Measurements from ENCODE around the gene SLC6A18.
"Not testable (repeated sequence)": the region's sequence is repeated elsewhere in the genome, so short reads cannot be mapped to it uniquely, and the experiment has no call there.

Gene SLC6A18

DNA sequence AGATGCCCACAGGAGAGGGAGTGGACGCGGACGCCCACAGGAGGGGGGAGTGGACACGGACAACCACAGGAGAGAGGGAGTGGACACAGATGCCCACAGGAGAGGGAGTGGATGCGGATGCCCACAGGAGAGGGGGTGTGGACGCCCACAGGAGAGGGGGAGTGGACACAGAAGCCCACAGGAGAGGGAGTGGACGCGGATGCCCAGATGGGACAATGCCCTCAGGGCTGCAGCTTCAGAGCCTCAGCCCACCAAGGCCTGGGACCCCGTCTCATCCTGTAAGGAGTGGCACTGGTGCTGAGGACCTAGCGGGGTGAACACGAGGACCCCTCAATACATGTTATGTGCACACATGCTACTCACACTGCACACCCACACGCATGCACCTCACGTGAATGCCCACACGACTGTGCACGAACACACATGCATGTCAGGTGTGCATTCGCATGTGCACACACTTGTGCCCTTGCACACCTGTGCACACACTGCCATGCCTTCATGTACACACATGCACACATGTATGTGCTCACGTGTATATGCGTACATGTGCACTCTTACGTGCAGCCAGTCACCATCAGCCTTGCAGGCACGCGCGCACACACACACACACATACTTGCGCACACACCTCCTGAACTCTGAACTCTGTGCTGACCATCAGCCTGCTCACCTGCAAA, 34.8 kb downstream of the SLC6A18 start:
- no peak for DNase-seq

DNA sequence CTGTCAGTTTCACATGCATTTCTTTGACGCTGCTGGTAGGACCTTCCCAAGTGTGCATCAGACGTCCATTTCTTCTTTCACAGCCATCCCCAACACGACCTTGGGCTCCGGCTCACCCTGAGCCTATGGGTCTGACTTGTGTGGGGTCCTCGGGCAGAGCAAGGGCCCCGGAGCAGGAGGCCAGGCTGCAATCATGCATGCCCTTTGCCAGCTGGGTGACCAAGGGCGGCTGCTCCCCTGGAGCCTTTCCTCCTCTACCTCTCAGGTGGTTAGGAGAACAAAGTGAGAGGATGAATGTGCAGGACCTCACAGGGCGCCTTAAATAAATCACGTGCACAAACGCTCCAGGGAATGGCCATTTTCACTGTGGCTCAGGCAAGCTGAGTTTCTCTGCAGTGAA, 36.5 kb downstream of the SLC6A18 start:
- DNase-seq = no peak

DNA sequence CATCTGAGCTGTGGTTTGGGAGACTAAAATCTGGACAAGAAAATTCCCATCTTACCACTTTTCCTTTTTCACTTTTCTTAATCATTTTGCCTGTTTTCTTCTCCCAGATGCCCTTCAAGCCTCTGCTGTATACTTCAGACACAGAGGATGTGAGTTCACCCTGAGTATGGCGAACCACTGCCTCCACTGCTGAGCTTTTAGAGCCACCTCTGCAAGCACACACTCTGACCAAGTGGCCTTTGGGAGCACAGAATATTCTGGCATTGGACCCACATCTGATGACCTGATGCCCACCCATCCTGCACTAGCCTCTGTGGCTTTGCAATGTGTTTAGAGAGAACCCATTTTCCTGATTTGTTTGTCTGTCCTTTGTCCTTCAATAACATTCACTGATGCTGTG, 37.2 kb downstream of the SLC6A18 start:
- no peak for DNase-seq

DNA sequence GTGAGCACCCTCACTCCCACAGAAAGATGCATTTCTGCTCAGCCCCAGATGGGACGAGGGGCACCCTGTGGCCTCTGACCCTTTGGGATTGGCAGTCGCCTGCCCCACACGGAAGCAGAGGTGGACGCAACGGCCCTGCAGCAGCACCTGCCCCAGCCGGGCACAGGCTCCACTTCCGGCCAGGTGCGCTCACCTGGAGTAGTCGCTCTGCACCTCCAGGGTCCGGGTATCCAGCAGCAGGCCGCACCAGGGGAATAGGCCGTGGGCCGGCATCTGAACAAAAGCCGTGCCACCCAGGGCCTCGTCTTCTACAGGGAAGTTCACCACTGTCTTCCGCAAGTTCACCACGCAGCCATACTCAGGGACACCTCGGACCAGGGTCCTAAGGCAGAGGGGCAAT, 39.0 kb downstream of the SLC6A18 start:
- no peak for DNase-seq

DNA sequence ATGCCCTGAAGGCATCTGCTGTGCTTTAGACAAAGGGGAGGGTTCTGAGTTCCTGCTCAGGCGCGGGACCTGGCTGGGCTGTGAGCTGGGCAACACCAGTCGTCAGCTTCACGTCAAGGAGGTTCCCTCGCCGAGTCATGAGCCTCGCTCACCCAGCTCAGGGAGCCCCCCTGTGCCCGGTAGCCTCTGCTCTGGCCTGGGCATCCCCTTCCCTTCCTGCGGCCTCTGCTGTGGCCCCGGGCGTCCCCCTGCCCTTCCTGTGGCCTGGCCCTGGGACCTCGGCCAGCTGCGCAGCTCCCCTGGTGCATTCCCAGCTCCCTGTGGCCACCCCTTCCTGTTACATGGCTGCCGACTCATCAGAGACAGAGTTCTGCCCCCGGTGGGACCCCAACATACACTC, 39.8 kb downstream of the SLC6A18 start:
- no peak for DNase-seq

DNA sequence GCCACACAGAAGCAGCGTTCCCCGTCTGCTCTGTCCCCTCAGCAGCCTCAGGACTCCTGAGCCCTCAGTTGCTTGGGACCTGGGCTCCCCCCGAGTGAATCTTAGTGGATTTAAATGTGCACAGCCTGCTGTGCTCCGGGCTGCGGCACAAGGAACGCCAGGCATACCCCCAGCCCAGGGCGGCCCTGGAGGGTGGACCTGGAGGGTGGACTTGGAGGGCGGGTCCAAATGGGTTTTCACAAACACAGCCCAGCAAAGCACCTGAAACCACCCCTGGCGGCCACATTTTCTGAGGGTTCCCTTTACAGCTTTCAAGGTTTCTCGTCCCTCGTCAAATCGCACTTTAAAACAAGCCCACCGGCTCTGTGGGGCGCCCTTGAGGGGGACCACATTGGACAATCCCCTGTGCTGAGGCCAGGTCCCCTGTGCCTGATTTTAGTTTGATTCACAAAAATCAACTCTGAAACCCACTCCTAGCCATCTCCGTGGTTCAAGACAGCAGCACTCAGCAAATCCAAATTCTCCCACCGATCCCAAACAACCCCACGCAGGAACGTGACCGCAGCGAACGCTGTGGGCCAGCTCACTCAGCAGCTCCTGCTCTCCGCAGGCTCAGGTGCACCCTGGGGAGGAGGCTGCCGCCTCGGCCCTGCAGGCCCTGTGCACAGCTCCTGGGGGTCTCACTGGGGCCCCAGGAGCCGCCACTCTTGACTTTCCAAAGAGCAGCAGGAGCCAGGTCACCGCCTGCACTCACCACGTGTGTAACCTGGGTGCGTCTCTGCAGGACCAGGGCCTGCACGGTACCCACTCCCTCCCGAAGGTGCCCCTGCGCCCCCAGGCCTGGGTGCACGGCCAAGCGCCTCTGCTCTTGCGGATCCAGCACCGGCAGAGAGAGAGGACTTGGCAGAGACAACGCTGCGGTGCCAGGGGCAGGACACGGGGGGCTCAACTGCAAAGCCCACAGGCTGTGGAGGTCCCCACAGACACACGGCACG, 40.6 kb downstream of the SLC6A18 start:
- DNase-seq = no peak

DNA sequence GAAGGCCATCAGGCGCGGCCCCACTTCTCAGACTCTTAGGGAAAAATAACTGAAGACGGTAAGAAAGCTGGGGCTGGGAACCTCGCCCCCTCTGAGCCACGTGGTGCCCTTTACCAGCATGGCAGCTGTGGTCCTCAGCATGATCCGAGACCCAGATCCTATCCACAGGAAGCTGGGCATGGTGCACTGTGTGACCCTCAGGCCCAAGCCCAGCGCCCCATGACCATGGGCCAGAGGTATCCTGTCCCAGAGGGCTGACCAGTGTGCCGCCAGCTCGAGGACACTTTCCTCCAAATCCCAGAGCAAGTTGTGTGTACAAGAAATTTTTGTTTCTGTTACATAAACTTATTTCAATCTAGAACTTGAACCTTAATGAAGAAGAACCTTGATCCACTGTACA, 41.6 kb downstream of the SLC6A18 start:
- no peak for DNase-seq

DNA sequence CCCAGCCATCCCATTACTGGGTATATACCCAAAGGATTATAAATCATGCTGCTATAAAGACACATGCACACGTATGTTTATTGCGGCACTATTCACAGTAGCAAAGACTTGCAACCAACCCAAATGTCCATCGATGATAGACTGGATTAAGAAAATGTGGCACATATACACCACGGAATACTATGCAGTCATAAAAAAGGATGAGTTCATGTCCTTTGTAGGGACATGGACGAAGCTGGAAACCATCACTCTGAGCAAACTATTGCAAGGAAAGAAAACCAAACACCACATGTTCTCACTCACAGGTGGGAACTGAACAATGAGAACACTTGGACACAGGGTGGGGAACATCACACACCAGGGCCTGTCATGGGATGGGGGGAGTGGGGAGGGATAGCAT, 42.3 kb downstream of the SLC6A18 start:
- not testable (repeated sequence) for DNase-seq

DNA sequence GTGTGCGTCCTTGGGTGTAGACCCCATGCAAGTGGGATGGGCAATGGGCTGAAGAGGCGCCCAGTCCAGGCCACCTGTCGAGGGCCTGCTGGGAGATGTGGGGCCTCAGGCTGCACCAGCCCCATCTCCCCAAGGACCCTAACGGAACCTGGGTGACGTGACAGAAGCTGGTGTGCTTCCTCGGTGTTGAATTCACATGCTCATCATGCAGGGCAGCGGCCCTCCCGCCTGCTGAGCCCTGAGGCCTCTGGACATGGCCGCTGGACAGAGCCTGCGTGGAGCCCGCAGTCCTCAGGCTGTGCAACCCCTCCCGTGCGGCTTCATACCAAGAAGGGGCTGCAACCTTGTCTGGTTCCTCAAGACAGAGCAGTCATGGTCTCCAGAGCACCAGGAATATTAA, 42.9 kb downstream of the SLC6A18 start:
- DNase-seq = no peak

DNA sequence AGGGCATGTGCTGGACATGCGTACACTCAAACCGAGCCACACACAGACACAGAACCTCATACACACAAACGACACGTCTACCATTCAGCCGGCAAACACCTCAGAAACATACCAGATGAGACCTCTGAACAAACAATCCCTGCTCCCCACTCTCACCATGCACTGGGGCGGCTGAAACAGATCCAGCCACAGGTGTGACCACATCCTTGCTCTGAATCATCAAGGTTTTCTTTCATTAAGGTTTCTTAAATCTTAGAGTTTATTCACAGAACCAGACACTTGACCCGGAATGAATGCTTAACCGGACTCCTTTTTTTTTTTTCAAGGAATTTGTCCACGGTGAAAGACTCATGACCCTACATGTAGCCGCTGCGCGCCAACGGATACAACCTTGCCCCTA, 43.5 kb downstream of the SLC6A18 start:
- DNase-seq = no peak

DNA sequence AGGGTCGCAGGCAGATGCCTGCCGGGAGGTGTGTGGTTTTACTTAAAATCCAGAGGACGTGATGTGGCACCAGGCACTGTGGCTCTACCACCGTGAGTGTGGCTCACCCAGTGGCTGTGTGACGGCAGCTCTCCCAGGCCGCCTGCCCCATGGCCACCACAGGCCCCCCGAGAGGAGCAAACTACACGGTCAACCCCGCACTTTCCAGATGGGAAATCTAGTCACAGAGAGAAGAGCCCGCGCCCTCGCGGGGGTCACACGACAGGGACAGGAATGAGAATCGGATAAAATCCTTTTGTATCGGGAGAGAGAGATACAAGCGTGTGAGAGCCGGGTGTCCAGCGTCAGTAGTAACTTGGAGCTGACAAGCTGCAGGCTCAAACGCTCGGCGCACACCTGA, 45.2 kb downstream of the SLC6A18 start:
- no peak for DNase-seq

DNA sequence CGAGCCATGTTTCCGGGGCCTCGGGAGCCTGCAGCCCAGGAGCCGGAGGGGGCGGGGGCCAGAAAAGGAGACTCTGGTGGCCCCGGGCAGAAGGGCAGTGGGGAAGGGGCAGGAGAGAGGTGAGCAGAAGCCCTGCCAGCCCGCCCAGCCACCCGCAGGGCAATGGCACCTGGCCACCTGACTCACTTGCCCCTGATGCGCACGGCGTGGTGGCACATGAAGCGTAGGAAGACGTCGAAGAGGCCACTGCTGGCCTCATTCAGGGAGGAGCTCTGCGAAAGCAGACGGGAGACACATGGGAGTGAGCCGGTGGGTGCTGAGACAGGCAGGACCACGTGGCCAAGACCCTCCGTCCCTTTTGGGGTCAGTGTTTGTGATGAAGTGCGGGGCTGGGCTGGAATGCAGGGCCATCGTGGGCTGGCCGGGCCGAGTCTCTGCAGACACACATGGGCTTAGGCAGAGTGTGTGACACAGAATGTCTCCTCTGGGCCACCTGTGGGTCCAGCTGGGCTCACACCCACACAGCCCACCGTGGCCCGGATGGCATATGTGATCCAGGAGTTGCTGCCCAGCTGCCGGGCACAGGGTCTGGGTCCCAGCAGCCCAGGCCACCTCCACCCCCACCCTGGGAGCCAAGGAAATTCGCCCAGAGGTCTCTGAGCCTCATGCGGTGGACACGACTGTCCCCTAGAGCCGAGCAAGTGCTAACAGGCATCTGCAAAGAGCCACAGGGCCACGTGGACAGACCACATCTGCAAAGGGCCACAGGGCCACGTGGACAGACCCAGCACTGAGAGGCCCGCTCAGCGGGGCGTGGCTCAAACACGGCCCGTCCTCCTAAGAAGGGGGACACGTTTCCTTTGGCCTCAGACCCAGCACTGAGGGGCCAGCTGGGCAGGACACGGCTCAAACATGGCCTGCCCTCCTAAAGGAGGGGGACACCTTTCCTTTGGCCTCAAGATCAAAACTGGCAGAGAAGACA, 46.0 kb downstream of the SLC6A18 start:
- no peak for DNase-seq

DNA sequence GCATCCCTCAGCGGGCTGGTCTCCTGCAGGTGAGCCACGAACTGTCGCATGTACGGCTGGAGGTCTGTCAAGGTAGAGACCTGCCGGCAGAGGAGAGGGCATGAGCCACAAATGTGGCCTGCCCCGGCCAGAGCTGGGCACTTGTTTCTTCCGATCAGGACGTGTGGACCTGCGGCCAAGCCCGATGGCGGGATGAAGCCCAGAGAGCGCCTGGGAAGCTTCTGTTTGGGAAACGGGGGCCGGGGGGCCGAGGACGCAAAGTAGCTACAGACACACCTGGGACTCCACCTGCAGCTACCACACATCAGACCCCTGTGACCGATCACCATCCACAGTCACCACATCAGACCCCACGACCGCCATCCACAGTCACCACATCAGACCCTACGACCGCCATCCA, 47.0 kb downstream of the SLC6A18 start:
- no peak for DNase-seq

DNA sequence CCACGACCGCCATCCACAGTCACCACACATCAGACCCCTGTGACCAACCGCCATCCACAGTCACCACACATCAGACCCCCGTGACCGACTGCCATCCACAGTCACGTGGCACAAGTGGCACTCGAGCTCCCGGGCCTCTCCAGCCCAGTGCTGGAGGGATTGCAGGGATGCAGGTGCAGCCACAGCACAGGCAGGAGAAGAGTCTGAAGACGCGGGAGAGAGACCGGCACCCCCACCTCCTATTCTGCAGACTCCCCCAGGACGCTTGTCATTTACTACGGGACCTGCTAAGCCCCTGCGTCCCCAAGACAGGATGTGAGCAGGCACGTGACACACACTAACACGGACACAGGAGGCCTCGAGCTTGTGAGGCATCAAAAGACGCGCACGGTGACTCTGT, 48.6 kb downstream of the SLC6A18 start:
- no peak for DNase-seq

DNA sequence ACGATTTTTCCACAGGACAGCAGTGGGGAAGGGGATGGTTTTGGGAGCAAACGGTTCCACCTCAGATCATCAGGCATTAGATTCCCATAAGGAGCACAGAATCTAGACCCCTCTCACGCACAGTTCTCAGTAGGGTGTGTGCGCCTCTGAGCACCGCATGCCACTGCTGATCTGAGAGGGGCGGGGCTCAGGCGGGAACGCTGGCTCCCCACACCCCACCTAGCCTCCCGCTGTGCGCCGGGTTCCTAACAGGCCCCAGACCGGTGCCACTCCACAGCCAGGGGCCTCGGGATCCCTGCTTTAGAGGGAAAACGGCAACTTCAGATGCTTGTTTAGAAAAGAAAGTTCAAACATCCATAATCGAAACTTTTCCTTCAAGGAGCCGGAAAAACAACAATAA, 49.3 kb downstream of the SLC6A18 start:
- DNase-seq = no peak

DNA sequence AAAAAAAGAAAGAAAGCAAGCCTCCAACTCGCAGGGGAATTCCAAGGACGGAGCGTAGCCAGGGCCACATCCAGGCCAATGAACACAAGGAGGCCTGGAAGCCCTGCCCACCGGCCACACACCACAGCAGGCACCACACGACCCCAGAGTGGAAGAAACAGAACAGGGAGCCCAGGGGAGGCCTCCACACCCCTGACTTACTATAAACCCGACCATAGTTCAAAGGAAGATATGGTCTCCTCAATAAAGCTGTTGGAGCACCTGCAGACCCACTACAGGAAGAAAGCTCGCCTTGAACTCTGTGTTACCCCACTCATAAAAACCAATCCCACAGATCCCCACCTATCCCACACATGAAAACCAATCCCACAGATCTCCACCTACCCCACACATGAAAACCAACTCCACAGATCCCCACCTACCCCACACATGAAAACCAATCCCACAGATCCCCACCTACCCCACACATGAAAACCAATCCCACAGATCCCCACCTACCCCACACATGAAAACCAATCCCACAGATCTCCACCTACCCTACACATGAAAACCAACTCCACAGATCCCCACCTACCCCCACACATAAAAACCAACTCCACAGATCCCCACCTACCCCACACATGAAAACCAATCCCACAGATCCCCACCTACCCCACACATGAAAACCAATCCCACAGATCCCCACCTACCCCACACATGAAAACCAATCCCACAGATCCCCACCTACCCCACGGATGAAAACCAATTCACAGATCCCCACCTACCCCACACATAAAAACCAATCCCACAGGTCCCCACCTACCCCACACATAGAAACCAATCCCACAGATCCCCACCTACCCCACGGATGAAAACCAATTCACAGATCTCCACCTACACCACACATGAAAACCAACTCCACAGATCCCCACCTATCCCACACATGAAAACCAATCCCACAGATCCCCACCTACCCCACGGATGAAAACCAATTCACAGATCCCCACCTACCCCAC, 50.5 kb downstream of the SLC6A18 start:
- DNase-seq = not testable (repeated sequence)

DNA sequence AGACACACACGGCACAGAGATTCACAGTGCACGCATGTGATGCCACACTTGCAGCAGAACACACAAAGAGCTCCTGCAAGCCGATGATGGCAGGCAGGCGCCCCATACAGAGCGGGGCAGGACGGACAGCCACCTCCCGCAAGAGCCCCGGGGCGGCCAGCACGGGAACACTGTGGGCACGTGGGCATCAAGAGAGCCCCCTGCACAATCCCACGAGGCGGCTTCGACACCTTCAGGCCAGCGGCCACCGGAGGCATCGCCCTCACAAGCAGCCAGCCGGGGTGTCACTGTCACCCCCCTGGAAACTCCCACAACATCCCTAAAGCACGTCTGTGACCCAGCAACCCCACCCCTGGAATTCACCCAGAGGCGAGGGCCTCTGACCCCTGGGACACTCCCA, 51.7 kb downstream of the SLC6A18 start:
- no peak for DNase-seq

DNA sequence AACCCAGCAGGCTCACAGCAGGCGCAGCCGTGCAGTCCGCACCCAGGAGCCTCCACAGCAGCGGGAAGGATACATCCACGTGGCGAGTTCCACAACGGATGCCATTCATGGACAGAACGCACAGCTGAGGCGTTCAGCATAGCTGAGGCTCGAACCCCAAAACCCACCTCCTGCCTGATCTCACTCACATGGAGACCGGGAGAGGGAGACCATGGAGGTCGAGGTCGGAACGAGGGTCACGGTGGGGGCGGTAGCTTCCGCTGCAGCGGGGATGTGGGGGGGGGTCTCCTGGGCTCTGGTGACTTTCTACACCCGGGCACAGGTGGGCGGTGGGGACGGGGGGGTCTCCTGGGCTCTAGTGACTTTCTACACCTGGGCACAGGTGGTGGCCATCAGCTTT, 52.1 kb downstream of the SLC6A18 start:
- DNase-seq = no peak

DNA sequence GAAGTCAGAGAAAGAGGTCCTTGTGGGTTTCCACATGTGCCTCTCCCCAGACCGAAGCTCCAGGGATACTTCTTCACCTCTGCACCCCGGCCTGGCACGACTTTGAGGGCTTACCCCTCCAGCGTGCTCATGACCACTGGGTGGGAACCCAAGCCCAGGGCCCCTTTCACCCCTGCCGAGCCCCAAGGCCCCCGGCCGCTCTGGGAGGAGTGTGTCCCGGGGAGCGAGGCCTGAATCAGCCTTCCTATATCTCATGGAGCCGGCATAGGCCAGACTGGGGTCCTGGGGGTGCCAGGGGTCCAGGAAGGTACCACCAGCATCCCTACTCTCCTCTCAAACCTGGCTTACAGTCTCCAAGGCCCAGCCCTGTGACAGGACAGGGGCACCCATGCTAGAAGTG, 52.6 kb downstream of the SLC6A18 start:
- no peak for DNase-seq

DNA sequence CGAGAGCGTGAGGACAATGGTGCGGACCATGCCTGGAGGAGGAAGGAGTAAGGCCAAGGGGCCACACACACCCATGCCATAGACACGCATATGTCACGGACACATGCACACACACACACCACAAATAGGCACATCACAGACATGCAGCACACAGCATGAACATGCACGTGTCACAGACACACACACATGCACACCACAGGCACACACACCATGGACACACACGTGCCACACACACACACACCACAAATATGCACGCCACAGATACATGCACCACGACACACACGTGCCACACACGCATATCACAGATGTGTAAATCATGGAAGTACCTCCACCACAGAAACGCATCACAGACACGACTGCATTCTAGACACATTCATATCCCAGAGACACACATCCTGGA, 53.0 kb downstream of the SLC6A18 start:
- no peak for DNase-seq

DNA sequence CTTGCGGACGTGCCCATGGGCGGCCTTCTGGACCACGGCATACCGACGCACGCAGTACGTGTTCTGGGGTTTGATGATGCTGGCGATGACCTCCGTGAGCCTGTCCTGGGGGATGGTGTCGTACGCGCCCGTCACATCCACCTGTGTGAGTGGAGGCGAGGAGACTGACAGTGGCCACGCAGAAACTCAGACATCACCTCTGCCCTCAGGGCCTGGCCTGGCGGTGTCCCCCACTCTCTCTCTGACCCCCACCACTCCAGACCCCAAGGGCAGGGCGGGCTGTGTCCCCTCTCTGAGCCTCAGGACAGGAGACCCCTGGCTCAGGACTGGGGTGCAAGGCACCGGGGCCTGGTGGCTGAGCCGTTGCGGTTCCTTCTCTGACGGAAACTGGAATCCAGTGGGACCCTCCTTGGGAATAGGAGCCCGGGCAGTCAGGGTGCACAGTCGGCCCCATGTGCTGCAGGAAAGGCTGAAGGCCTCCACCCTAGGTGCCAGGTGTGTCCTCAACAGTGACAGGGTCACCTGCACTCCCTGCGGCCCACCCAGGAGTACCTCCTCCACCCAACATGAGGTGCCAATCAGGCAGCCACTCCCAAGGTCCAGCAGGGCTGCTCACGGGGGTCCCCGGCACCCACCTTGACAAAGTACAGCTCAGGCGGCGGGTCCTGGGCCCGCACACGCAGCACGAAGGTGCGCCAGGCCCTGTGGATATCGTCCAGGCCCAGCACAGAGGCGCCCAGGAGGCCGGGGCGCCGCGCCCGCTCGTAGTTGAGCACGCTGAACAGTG, 53.7 kb downstream of the SLC6A18 start:
- DNase-seq = no peak
